NCI-H526 (cell line): ENCODE results near the gene OTUD5.
"Not testable (repeated sequence)": the region's sequence is repeated elsewhere in the genome, so short reads cannot be mapped to it uniquely, and the experiment has no call there.

Source experiments
- DNase-seq, 2 experiments: peaks; one replicate each; lab custom pipeline; 2025; lab: John Stamatoyannopoulos, UW

OTUD5 gene

GRCh38 chrX:48957477-48957826 is at the start of gene OTUD5:
TSS of gene OTUD5 (minus strand) at chrX:48957607. CDS start at chrX:48957570, 37 bp downstream.
- DNase-seq, result peak; percentile 76 to 78

DNA sequence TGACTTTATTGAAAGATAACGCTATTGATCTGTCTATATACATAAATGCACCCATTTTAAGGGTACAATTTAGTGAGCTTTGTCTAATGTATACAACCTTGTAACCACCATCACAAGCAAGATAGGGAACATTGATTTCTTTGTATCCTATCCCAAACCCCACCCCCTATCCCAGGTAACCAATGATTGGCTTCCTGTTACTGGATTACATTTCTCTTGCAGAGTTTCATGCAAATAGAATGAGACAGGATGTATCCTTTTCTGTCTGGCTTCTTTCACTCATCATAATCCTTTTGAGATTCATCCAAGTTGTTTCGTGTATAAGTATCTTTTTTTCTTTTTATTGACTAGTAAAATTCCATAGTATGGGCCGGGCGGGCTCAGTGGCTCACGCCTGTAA is 46.3 kb upstream of the OTUD5 start:
- peak; percentile 51 to 72 for DNase-seq

DNA sequence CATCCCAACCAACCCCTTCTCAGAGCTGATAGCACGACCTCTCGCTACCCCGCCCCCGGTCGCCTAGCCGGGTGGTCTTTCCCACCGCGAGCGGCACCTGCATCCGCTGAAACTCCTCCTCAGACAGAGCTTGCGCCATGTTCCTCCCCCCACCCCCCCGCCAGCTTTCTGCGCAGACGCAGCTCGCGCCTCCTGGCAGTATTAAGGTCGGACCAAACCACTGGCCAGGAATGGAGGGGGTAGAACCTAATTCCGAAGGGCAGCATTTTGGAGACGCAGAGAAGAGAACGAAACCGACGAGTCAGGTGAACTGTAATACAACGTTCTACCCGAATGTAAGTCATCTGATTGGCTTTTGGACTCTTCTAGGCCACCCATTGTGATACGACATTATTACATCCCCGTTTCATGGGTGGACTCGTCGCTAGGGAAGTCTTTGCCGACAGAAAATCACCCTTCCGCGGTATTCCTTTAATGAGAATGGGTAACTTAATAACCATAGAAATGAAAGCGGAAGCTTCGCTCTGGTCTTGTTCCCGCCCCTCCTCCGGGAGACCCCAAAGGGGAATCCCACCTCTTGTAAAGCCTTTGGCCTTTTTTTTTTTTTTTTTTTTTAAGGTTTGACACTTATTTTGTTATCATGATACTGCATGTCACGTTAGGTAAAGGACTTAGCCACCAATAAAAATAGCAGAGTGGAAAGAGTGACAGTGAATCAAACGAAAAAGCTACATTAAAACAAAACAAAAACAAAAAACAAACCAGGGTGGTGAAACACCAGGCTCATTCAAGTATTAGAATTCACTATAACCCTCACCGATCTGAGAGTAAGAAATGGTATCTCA is 44.9 kb upstream of the OTUD5 start, which contains the start of gene GRIPAP1:
Gene GRIPAP1, minus strand, starts transcription at position 174 of the 845 bp plus-strand sequence. Its CDS starts 35 bp downstream, at position 139.
- DNase-seq, result peak; percentile 80 to 95

- DNase-seq, result peak; percentile 40 to 51
These were observed 44.2 kb upstream of the OTUD5 start for GRCh38 chrX:49001521-49002090.

- DNase-seq, result no peak
These were observed 43.2 kb upstream of the OTUD5 start for GRCh38 chrX:49000636-49001035.

DNA sequence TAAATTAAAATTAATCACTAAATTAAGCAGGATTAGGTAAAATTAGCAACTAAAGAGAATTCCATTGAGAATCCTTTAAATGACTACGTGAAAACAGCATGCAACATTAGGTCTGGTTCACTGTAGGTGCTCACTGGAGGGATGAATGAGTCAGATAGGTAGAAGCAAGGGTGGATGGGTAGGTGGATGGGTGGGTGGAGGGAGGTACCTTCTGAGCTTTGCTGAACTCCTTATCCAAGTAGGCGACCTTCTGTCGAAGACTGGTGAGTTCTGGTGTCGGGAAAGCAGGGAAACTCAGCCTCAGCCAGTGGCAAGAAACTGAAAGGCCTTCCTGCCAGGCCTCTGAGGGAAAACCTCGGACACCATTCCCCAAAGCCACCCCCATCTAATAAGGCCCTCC is 41.6 kb upstream of the OTUD5 start:
- DNase-seq, result no peak

DNA sequence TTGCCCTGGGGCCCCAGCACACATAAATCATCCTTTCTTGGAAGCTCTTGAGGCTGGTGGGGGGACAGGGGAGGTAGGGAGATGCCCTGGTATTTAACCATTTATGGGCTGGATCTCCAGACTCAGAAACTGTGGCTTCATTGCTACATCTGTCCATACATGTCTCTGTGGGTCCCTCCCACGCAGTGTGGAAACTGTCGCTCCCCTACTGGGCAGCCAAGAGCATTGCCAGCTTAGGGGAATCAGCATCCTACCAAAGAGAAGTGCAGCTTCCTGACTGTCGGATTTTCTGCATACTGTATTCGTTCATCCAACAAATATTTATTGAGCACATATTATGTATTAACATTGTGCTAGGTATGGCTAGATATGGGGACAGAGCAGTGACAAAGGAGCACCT is 41.0 kb upstream of the OTUD5 start:
- DNase-seq, result no peak

GRCh38 chrX:48997865-48998264 is 40.5 kb upstream of the OTUD5 start:
- DNase-seq, result no peak

- DNase-seq, result no peak
These were observed 40.0 kb upstream of the OTUD5 start for GRCh38 chrX:48997455-48997854.

- no peak for DNase-seq
These were observed 39.6 kb upstream of the OTUD5 start for GRCh38 chrX:48996969-48997368.

GRCh38 chrX:48992341-48992740 is 34.9 kb upstream of the OTUD5 start:
- no peak for DNase-seq

GRCh38 chrX:48989483-48989882 is 32.1 kb upstream of the OTUD5 start:
- no peak for DNase-seq

GRCh38 chrX:48983896-48984295 is 26.5 kb upstream of the OTUD5 start:
- no peak for DNase-seq

DNA sequence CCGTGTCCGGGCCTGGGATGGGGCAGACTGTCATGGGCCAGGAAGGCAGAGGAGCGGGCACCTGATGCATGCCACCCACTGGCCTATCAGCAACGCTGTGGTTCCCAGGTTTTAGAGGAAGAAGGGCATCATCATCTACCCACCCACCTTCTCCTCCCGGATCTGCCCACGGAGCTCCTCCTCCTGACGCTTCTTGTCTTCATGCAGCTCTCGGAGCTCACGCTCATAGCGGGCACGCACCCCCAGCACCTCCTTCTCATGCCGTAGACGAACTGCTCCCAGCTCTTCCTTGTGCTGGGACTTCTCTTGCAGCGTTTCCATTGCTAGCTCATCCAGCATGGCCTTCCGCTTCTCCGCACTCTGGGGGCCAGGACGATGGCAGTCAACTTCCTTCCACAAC is 25.7 kb upstream of the OTUD5 start:
- DNase-seq, result no peak

DNA sequence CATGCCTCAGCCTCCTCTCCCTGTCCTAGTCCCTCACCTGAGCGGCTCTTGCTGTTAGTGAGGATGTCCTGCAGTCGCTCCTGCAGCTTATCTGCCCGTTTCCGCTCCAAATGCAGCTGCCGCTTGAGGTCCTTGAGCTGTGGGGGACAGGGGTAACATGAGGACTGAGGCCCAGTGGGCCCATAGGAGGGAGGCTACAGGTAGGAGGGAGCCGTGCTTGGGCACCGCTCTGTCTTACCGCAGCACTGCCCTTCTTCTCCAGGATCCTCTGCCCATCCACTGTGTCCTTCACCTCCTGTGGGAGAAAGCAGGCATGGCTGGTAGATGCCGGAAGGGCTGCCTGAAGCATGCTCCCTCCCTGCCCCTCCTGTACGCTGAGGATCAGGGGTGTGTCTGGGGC is 23.8 kb upstream of the OTUD5 start:
- no peak for DNase-seq

GRCh38 chrX:48980341-48980740 is 22.9 kb upstream of the OTUD5 start:
- not testable (repeated sequence) for DNase-seq

GRCh38 chrX:48978226-48978625 is 20.8 kb upstream of the OTUD5 start:
- DNase-seq, result no peak

GRCh38 chrX:48976086-48976485 is 18.7 kb upstream of the OTUD5 start:
- no peak for DNase-seq

- DNase-seq, result no peak
These were observed 18.1 kb upstream of the OTUD5 start for GRCh38 chrX:48975541-48975940.

- no peak for DNase-seq
These were observed 17.6 kb upstream of the OTUD5 start for GRCh38 chrX:48975041-48975440.

GRCh38 chrX:48974574-48974973 is 17.2 kb upstream of the OTUD5 start:
- DNase-seq, result no peak

DNA sequence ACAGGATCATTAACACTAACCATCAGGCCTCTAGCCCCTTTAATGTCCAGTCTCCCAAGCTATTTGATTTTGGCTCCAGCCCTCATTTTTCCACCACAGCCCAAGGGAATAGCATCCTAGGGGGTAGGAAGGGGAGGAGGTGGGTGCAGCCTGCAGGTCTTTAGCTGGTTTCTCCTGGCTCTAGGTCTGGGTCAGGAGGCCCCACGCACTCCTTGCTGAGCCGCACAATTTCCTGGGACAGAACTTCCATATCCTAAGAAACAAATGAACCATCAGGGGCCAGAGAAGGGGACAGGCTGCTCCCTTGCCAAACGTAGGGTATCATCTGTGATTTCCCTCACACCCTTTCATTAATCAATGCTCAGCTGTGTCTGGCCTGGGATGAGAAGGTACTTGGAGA is 16.6 kb upstream of the OTUD5 start:
- DNase-seq, result no peak
